Measurements from ENCODE around the gene KCTD3. TPM values are rescaled to one million over a fixed set of nuclear protein-coding genes. Genes with fewer than 3 reads are reported as not detected.

Gene KCTD3
- total and polyA plus RNA-seq, 10 of the 15 experiments (the other 5 are each of a cell fraction or from before 2014, with no cell fraction given) = 3.6 to 19.8 (median 10.7) TPM

GRCh38 chr1:215636258-215636965, 69.3 kb downstream of the KCTD3 start:
- H3K27me3 ChIP-seq (replicated peaks in 1 of 2; ENCODE audit: control insufficient read depth in 2 of 2, insufficient read depth in 2 of 2, low read length in 1 of 2) = no peaks in the 10 kb centered on the region
- ChIA-PET POLR2A (interaction anchor here (0.9 to 1.8 kb wide), 3 partner anchors 14 to 32 kb away, joined by 3 to 6 read pairs (median 4); no protein-coding TSS in a partner anchor), RAD21 (ENCODE audit: unreplicated experiment) (interaction anchor here (1.0 to 2.1 kb wide), 4 partner anchors 17 to 255 kb away, joined by 3 to 9 read pairs (median 4); no protein-coding TSS in a partner anchor), CTCF (no interaction called here), SMC1A (ENCODE audit: uncharacterized antibody, unreplicated experiment) (interaction anchor here (1.0 to 2.0 kb wide), 4 partner anchors 10 to 31 kb away, joined by 3 to 9 read pairs (median 4); no protein-coding TSS in a partner anchor)
- H3K9ac ChIP-seq (ENCODE audit: control insufficient read depth, insufficient read depth, low read length) = no peak overlapping the region
- no peak overlapping the region for H2AFZ ChIP-seq (ENCODE audit: control insufficient read depth, low read depth, low read length)
- peak; percentile 77 for ATAC-seq
- no peak overlapping the region for H3K4me2 ChIP-seq (ENCODE audit: control insufficient read depth, insufficient read depth)
- H3K4me3 ChIP-seq = no peak overlapping the region
- in situ Hi-C loops (cut with MboI) = no loop called here
- 26% methylated on average over 9 of the region's 9 CpGs for WGBS (ENCODE audit: insufficient coverage, insufficient replicate concordance, low lambda C conversion rate, missing lambda C conversion rate)
- H3K27ac ChIP-seq (ENCODE audit: control insufficient read depth, insufficient read depth) = no peak overlapping the region
- intact Hi-C loops (cut with micrococcal nuclease; ENCODE audit: unreplicated experiment) = no loop called here
- H3K4me1 ChIP-seq (ENCODE audit: control insufficient read depth, insufficient read depth, low read length) = no peaks in the 10 kb centered on the region
- FAIRE-seq = no peak
- no peaks in the 10 kb centered on the region for H4K20me1 ChIP-seq (ENCODE audit: control insufficient read depth, insufficient read depth)
- BruUV-seq (replicated peaks) = no TSS peak
- DNase-seq (ENCODE audit: low read depth, low spot score) = no peak
- no peaks in the 10 kb centered on the region for H3K9me3 ChIP-seq (replicated peaks; ENCODE audit: control insufficient read depth, insufficient read depth, low read length)
- no peaks in the 10 kb centered on the region for H3K36me3 ChIP-seq (ENCODE audit: control insufficient read depth in 2 of 2, insufficient read depth in 2 of 2, low read length in 1 of 2)
- H3K79me2 ChIP-seq (ENCODE audit: control insufficient read depth, insufficient read depth, low read length) = no peaks in the 10 kb centered on the region
- no peak for TF ChIP-seq MYB (IDR thresholded peaks at IDR 0.05; ENCODE audit: borderline replicate concordance, low read depth, low read length)
- TF ChIP-seq HDAC2 (IDR thresholded peaks at IDR 0.05) = no peak
- no peak for TF ChIP-seq ZBED1 (IDR thresholded peaks at IDR 0.05; ENCODE audit: borderline replicate concordance)
- TF ChIP-seq EED (IDR thresholded peaks at IDR 0.05; ENCODE audit: low read depth) = no peak
- no peak for TF ChIP-seq EP300 (IDR thresholded peaks at IDR 0.05; ENCODE audit: borderline replicate concordance in 1 of 2, control insufficient read depth in 1 of 2, low read depth in 2 of 2, low read length in 2 of 2)
- no peak for TF ChIP-seq SKIL (IDR thresholded peaks at IDR 0.05; ENCODE audit: low read depth, poor library complexity, severe bottlenecking)
- TF ChIP-seq NR2C1 (IDR thresholded peaks at IDR 0.05) = peak; percentile 56
- peak; percentile 29; the same call in 1 of the 2 replicates for TF ChIP-seq RELB (IDR thresholded peaks at IDR 0.05; ENCODE audit: low read depth)
- no peak for TF ChIP-seq CHD2 (IDR thresholded peaks at IDR 0.05; ENCODE audit: borderline replicate concordance, low read depth, low read length)
- no peak for TF ChIP-seq E2F4 (IDR thresholded peaks at IDR 0.05; ENCODE audit: low read depth, low read length)
- TF ChIP-seq NR2F1 (conservative IDR thresholded peaks at IDR 0.05) = peak; percentile 80
- peak; percentile 63 for TF ChIP-seq DPF2 (IDR thresholded peaks at IDR 0.05)
- TF ChIP-seq STAT1 (conservative IDR thresholded peaks at IDR 0.05) = no peak
- TF ChIP-seq FOXK2 (IDR thresholded peaks at IDR 0.05) = no peak
- no peak for TF ChIP-seq ASH2L (IDR thresholded peaks at IDR 0.05; ENCODE audit: borderline replicate concordance, low read depth)
- TF ChIP-seq MTA2 (IDR thresholded peaks at IDR 0.05; ENCODE audit: low read depth) = peak; percentile 77
- TF ChIP-seq BRCA1 (IDR thresholded peaks at IDR 0.05; ENCODE audit: low read depth, low read length) = no peak
